Activated T-helper 1 cell treated with anti-CD3 and anti-CD28 coated beads, Interleukin-2, amount 50 U/mL, for 16 hours (primary cell): ENCODE results near the gene SEC23IP.
A peak's percentile ranks its signal among the peaks of the same experiment; 100 is the strongest.
"Not testable (repeated sequence)": the region's sequence is repeated elsewhere in the genome, so short reads cannot be mapped to it uniquely, and the experiment has no call there.

ENCODE experiments used
- DNase-seq, 2 donors: peaks; one replicate each; pipeline ENCODE4 v3.0.0-alpha.2; 2020; ENCODE audit warnings: low read depth in 1 of 2, low spot score in 1 of 2

SEC23IP gene

GRCh38 chr10:119892188-119893065, at the start of gene SEC23IP:
Gene SEC23IP (plus strand): TSS chr10:119892730. CDS start chr10:119892783, 53 bp downstream.
- DNase-seq = peak; percentile 76 to 84

DNA sequence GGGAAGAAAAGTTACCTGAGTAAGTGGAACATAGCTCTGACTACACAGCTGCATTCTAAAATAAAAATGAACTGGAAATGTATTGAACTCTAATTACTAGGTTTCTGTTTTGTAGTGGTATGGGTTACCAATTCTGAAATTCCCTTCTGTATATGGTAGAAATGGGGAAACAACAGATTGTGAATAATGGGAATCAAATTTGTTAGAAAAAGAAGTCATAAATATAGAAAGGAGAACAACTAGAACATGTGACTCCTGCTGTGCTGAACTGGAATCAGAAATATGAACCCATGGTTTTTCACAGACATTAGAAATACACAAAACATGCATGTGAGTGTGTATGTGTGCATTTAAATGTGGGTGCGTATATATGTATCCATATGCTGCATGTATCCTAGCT, 46.9 kb upstream of the SEC23IP start:
- DNase-seq = no peak

GRCh38 chr10:119849031-119849789, 43.3 kb upstream of the SEC23IP start:
- DNase-seq = no peak

- no peak for DNase-seq
Observed at GRCh38 chr10:119849944-119850343, 42.6 kb upstream of the SEC23IP start.

GRCh38 chr10:119852277-119852676, 40.3 kb upstream of the SEC23IP start:
- DNase-seq = no peak

DNA sequence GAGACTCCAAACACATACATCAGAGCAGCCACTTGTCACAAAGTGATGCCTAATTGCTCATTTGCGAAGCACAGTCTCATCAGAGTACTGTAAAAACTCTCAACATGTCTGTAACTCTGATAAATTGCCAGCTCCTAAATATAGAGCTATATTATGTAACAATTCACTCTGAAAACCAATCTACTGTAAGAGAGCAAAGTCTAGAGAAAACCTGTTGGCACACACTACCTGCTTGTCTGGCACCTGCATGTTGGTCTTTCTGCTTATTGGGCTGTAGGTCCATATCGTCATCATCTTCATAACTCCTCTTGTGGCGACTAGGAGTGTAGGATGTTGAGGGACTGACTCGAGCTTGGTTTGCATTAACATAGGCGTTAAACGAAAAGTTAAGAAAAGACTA, 39.7 kb upstream of the SEC23IP start:
- DNase-seq = no peak

- DNase-seq = no peak
Observed at GRCh38 chr10:119853574-119853973, 39.0 kb upstream of the SEC23IP start.

DNA sequence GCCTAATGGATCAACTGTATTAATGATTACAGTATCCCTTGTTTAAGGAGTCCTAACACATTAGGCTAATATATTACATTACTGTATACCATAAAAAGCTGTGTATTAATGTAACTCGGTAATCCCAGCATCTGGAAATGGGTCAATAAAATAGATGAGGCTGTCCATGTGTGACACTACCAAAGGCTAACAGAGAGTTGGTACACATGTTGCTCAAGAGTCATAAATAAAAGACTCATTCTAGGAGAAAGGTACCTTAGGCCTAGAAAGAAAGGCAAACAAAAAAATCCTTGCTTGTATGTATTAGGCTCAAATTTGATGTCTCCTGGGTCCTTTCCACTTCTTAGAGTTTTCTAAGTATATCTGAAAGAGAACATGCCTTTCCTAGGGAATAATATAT, 34.5 kb upstream of the SEC23IP start:
- no peak for DNase-seq

DNA sequence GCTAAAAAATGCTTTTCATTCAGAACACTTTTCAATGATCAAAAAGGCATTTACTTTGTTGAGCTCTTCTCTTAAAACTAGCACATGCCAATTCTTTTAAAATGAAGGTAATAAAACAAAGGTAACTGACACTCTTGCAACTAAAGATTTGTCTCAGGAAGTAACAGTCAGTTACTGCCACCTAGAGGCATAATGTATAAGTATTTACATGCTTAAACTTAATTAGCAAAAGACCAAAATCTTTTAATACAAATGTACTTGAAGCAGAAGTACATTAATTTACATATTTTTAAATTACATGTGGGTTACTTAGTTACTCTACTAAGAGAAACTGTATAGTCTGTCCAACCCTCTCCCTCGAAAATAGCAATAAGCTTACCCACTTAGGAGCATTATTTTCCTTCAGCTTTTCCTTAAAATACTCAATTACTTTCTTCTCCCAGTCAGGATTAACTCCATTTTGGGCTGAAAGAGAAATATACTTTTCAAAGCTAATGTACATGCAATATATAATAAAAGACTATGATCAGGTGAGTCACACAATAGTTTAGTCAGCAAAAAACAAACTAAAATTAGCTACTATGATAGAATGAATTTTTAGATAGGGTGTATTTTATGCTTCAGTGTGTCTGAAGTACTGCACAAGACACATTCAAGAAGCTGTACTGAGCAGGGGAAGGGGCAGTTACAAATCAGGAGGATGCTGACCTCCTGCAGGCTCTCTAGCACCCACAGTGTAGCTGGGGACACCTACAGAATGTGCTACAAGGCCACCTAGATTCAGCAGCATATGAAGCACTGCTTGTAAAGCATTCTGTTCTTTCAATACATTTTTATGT, 32.9 kb upstream of the SEC23IP start:
- DNase-seq = no peak

DNA sequence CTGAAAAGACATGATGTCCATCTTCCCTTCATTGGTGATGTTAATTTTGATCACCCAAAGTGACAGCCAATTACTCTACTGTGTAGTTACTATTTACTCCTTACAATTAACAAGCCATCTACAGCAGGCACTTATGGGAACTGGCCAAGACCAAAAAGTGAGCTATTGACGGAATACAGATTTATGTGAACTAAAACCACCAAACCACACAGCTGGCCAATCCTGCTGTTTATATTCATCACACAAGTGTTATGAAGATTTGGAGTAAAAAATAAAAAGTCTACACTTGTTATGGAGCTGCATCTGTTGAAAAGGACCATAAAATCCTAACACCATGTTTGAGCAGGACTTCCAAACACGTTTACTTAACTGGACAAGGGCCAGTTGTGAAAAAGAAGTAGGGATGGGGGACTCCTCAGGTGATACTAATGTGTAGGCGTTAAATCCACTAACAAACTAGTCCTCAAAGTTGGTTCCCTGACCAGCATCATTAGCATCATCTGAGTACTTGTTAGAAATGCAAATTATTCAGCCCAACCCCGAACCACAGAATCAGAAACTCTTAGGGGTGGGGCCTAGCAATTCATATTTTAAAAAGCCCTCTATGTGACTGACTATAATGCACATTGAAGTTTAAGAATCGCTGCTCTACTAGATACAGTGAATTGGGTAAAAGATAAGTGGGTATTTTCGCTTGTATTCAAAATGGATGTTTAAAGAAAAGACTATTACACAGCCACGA, 31.5 kb upstream of the SEC23IP start:
- DNase-seq = no peak

- no peak for DNase-seq
Observed at GRCh38 chr10:119862524-119862923, 30.0 kb upstream of the SEC23IP start.

GRCh38 chr10:119863951-119864565, 28.5 kb upstream of the SEC23IP start:
- no peak for DNase-seq

- DNase-seq = no peak
Observed at GRCh38 chr10:119865699-119866240, 26.8 kb upstream of the SEC23IP start.

GRCh38 chr10:119867317-119867716, 25.2 kb upstream of the SEC23IP start:
- DNase-seq = no peak

DNA sequence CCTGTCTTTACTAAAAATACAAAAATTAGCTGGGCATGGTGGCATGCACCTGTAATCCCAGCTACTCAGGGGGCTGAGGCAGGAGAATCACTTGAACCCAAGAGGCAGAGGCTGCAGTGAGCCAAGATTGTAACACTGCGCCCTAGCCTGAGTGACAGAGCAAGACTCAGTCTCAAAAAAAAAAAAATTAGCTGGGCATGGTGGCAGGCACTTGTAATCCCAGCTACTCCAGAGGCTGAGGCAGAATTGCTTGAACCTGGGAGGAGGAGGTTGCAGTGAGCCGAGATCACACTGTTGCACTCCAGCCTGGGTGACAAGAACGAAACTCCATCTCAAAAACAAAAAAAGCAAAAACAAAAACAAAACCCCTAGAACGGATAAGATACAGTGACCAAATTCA, 23.1 kb upstream of the SEC23IP start:
- DNase-seq = not testable (repeated sequence)

DNA sequence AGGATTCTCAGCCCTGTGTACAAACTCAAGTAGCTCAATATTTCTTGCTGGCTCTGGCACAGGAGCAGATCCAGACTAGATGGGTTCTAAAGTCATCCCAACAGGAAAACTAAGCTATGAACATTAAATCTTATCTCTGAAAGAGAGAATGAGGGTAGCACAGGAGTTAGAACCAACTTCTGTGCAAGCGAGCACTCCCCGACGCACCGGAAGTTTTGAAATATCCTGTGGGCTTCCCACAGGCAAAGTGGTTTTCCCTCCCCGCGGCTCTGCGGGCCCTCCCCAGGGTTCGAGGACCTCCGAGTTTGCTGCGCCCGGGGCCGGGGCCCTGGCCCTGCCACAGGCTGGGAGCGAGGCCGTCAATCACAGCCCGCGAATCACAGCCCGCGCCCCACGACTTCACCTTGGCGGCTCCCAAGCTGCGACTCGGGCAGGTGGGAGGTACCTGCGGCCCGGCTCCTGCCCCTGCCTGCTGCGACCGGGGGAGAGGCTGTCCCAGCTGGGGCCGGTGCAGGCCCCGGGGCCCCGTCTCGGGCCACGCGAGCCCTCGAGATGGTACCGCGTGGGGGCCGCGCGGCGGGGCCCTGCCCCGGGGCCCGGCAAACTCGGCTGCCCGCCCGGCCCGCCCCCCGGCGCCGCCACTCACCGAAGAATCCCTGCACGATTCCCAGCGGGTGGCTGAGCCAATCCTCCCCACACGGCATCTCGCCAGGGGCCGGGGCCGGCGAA, 20.5 kb upstream of the SEC23IP start:
- peak; percentile 13 to 49 for DNase-seq

GRCh38 chr10:119872610-119872859, 20.0 kb upstream of the SEC23IP start, which contains the start of gene MCMBP:
Gene MCMBP (minus strand): TSS chr10:119872843. CDS start chr10:119872584, 259 bp downstream.
- DNase-seq = no peak

DNA sequence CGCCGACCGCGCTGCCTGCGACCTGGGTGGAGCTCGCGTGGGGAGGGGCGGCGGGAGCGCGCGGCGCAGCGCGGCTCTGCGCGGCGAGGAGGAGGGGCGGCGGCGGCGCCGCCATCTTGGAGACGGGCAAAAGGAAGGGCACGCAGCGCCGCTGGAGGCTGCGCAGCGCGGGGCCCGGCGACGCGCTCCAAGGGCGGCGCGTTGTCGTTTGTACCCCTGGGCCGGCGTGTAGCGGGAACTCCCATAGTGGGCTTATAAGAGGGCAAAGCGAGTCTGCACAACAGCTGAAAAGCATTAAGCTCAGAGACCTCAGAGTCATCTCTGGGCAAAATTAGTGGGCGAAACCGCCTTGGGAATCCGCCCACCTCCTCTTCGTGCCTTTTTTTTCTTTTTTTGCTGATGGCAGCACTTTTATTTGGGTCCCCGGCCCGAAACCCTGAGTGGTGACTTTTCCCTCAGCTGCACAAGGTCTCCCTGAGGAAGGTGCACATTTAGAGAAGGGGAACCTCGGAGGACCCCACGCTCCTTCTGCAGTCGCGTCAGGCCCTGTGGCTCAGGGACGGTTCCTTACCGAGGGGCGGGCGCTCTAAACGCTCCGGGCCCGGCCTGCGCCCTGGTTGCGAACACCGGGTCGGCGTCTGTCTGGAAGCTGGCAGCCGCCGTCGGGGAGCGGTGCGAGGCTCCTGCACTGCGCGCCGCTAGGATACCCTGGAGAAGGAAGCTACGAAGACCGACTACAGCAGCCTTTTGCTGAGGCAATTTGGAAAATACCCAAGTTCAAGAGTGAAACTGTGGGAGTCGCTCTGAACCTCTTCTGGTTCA, 19.5 kb upstream of the SEC23IP start:
- DNase-seq = peak; percentile 74 to 84

DNA sequence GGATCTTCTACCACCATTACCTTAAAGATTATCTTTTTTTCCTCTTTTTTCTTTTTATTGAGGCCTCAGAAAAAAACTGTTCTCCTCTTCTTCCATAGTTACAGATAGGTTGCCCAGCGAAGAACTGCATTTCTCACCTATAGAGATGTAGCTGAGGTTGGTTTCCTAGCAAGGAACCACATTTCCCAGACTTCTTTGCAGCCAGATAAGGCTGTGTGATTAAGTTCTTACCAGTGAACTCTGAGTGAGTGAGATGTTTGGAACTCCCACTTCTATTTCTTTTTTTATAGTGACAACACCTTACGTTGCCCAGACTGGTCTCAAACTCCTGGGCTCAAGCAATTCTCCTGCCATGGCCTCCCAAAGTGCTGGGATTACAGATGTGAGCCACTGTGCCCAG, 14.0 kb upstream of the SEC23IP start:
- DNase-seq = no peak
